Activated T-cell treated with anti-CD3 and anti-CD28 coated beads for 48 hours (primary cell): ENCODE data around the gene FLT1.

Source experiments
- DNase-seq: peaks from one replicate; pipeline ENCODE4 v3.0.0-alpha.2; 2020; ENCODE audit warnings: low read depth

The FLT1 gene

DNA sequence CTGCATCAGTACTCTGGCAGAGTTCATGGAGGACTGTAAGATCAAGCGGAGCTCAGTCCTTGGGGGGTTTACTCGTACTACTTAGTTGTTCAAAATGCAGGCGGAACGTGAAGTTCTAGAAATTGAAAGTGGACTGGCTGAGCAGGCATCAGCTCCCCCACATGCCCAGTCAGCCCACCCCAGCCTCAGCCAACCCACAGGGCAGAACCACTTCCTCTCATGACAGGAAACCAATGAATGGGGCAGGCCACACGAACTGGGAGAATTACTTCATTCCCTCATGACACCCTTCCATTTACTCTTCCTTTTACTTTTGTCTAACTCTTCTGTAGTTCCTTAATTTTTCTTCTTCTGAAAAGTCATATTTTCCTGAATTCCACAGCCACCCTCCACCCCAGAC lies 71.9 kb downstream of the FLT1 start:
- peak; percentile 11 for DNase-seq

DNA sequence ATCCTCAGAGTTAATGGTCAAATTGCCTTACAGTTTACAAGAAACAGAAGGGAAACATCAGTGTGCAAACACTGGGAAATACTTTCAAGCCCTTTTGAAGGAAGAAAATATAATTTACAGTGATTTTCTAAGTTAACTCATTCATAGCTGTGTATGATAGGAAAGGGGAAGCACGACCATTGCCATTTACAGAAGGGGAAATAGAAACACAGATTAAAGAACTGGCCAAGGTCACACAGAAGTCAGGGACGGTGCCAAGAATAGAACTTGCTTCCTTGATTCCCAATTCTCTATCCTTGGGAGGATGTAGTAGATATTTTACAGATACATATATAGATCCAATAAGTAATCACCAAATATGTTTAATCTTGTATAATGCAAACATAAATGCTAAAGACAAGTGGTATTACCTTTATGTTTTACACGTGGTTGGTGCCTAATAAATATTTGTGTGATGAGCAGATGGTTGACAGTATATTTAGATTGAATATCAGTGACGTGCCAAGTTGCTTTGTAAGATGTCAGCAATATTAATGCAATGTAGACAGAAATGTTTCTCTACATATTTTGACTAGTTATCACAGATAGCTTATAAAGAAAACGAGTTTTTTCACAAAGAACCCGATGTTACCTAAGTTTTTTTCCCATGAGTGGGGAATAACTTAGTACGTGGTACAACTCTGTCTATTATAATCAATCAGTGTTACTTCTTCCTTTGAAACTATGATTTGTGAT lies 73.1 kb downstream of the FLT1 start:
- no peak for DNase-seq

DNA sequence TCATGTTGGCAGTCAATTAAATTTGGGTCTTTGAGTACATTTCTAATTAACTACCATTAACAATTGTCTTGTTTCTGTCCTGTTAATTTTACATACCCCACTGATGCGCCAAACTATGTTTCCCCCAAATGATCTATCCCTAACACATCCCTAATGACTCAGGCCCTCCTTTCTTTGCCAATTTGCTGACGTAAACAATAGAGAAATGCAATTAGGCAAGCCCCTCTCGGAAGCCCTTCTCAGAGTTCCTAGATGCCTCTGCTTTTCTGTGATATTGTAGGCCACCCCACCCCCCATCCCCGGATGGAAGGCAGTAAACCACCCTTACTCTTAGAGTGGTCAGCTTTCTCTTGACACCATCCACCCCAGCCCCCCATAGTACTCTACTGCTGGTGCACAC lies 74.2 kb downstream of the FLT1 start:
- DNase-seq: no peak

DNA sequence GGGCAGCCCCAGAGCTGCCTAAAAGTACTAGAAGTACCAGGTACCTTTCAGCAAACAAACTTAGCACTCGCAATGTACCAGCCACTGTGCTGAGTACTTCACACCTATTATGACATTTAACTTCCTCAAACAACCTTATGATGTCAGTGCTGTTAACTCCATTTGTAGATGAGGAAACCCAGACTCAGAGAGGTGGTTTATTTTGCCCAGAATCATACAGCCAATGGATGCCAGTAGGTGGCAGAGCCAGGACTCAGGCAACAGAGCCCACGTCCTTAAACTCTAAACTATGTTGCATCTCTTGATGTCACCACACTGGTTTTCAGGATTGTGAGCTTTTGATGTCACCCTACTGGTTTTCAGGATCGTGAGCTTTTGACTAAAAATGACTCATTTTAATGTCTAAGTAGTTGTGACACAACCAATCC lies 78.9 kb downstream of the FLT1 start:
- DNase-seq: no peak

DNA sequence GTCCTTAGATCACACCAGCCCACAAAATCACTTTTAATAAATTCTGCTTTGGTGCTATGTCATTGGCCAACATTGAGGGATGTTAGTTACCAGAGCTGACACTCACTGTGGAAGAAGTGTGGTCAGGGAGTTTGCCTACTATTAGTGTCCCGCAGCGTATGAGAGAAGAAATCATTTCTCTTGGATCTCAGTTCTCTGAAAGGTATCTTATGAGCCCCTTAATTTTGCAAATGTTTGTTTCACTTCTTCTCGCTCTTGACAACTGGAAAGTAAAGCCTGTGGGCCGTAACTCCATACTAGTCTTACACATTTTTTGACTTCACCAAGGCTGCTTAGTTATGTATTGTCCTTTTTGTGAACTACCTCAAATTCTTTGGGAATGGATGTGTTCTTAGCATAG lies 80.9 kb downstream of the FLT1 start:
- DNase-seq: no peak

DNA sequence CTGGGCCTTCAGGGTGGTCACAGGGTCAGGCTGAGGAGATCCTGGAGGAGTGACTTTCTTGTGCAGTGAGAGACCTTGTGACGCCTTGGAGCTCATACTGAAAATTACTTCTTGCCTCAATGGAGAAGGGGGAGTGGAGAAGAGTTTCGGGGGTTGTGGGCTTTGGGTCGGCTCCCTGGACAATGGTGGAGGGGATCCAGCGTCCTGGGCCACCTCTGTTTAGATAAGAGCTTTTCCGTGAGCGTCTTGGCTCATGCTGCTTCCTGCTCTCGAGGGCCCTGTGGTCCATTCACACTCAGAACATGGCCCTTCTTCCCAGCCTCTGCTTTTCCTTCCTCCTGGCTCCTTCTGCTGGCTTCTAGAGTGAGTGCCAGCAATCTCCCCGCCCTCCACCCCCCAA lies 81.9 kb downstream of the FLT1 start:
- no peak for DNase-seq

DNA sequence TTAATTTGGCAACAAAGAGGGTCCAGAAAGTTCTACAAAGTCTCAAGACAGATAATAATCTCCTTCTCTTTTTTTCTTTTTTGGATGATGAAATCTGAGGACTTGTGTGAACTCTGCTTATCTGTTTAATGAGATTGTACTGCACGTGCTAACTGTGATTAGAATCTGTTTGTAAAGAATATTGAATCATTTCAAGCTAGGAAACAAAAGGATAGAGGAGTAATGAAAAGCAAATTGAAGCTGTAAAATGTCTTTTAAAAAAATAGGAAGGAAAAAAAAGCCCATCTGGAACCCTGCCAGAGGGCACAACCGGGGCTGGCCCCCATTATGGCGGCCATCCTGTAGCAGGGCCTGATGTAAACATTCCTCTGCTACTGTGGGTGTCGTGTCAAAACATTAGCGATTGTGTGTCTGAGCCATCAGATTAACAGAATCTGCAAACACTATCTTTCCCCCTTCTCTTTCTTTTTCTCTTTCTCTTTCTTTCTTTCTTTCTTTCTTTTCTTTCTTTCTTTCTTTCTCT lies 83.0 kb downstream of the FLT1 start:
- DNase-seq: no peak

DNA sequence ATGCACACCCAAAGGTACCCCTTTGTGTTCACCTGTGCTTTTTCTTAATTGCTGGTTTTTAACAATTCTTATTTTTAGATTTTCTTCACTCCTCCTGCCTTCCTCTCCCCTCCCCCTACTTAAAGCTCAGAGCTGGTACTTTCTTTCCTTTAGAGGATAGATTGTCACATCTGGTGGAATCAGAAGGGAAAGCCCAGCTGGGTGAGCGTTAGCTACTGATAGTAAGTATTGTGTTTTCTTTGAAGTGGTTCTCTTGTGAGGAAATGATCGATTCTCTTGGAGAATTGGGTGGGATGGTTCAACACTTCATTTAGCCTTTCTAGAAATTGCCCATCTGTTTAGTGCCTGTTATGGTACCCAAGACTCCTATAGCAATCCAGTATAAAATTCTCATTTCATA lies 84.8 kb downstream of the FLT1 start:
- DNase-seq: no peak

DNA sequence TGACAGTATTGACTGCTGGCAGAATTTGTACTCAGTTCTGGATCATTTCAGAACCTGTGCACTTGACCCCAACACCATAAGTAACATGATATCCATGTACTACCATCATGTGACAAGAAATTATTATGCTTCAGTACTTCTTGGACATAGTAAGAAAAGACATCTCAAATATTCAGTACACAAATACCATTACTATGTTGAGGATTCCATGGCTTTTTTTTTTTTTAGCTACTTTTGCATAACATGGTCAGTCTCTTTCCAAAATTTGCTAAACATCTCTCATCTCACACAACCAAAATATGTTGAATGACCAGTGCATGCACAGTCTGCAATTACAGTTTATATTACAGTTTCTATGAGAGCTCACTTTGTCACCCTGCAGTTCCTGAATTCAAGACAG lies 85.3 kb downstream of the FLT1 start:
- no peak for DNase-seq

DNA sequence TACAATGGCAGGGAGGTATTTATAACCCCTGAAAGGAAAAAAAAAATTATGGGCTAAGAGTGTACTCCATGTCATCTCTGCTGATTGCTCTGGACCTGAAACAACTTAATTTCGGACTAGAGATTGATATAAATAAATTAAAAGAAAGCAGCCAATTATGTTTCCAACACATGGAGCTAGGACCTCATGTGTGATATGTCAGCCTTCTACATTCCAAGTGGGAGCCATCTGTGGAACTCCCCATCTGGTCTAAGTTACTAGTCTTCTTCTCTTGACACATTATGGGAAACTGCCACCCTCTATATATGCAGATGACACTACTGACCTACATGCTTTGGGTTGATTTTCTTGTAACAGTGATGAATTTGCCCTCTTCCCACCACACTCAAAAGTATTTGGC lies 86.1 kb downstream of the FLT1 start:
- no peak for DNase-seq

DNA sequence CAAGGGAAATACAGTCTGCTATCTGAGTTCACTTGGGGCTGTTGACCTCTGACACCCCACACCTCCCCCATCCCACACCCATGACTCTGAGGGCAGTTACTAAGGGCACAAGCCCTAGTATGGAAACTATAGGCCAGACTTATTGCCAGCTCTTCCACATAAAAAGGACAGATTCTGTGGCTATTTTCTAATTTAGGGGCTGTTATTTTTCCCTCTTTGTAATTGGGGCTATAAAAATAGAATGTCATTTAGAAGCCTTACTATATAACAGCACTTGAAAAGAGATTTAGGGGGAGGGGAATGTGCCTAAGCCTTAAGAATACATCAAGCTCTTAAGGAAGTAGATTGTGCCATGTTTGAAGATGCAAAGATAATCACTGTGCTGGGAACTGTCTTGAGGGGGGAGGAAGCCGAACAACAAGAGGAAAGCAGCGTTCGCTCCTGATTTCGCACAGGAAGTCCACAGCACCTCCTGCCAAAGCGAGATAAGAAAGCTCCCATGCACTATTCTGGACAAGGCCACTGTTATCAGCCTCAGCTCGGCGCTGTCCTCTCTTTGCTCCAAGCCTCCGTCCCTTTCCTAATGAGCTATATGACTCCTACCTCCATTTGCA lies 86.6 kb downstream of the FLT1 start:
- DNase-seq: no peak

DNA sequence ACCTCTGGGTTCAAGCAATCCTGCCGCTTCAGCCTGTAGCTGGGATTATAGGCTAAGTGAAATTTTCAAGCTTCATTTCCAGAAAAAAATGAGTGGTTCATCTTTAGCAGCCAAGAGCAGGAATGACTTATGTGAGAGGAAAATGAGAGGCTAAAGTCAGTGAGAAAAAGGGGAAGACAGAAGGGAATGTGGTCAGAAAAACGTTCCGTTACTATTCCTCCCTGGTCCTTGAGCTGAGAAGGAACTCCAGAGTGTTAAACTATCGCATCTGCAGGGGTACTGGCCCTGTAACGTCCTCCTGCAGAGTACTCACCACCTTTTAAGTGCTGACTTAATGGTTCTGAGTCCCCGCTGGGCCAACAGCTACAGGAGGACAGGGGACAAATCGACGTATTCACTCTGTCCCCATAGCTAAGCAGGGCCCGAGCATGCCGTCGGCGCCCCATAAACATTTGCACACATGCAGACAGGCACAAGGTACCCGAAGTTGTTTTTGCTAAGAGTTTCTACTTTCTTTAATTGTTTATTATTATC lies 88.1 kb downstream of the FLT1 start:
- DNase-seq: no peak

DNA sequence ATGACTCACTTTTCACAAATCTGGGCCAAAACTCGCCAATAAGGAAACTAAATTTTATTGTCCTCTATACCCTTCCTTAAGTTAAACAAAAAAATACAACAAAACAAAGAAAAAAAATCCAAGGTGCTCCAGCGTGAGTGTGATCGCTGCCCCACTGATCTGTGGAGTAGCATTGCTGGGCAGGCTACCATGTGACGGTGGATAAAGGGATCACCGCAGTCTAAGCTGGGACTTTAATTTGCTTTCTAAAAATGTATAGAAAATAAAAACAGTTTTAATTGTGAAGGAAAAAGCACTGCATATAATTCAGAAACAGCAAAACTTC lies 92.9 kb downstream of the FLT1 start:
- DNase-seq: no peak

DNA sequence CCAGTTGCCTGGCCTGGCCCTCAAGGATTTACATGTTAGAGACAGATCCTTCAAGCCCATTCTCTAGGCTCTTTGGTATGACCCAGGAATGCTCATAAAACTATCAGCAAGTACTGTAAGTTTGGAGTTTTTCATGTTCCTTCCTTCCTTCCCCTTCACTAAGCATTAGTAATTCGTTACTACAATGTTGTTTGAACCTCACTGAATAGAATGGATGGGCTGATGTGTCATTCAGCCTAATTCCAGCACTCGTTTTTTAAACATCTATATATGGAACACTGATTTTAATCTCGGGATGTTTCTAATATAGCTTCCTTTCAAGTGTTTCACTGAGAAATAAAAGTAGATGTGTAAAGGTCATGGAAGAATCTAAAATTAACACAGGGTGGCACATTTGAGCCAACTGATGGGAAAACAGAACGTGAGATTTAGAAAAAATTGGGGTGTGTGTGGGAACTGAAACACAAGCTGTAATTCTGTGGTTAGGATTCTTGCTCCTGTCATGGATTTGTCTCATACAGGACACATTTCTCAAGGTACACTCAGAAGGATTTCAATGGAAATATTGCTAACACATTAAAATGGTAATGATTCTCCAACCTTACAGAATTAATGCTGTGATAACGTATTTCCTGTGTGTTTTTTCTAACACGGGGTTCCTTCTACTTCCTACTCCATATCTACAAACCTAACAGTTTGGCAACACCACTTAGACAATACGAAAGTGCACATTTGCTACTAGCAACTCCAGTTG lies 93.4 kb downstream of the FLT1 start:
- no peak for DNase-seq

DNA sequence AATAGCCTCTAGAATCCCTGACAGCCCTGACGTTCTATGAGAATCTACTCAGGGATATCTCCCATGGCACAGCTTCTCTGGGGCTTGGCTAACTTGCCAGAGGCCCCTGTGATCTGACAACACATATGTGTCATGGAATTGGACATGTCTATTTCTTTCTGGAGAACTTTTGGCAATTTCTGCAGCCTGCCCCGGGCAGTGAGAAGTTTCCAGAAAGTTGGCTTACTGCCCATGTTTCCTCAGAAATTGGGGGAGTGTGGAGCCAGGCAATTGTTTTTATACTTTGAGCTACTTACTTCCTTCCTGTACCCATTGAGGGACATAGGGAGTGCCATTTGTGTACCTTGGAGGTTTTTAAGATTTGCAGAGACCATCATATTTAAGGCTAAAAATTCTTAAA lies 98.9 kb downstream of the FLT1 start:
- no peak for DNase-seq

DNA sequence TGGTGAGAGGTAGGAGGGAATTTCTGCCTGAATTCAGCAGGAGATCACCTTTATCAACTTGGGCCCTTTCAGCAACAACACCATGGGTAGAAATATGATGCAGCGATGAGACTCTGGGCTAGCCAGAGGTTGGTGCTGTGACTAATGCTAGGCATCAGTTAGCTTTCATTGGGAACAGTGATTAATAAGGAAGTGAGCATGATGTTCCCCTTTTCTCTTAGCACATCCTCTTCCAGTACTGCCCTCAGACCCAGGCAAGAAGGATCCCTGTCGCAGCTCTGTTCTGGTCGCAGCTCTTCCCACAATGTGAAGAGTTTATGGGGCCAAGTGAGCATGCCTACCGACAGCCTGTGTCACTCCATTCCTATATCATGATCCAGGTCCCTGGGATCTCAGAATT lies 100.5 kb downstream of the FLT1 start:
- no peak for DNase-seq

DNA sequence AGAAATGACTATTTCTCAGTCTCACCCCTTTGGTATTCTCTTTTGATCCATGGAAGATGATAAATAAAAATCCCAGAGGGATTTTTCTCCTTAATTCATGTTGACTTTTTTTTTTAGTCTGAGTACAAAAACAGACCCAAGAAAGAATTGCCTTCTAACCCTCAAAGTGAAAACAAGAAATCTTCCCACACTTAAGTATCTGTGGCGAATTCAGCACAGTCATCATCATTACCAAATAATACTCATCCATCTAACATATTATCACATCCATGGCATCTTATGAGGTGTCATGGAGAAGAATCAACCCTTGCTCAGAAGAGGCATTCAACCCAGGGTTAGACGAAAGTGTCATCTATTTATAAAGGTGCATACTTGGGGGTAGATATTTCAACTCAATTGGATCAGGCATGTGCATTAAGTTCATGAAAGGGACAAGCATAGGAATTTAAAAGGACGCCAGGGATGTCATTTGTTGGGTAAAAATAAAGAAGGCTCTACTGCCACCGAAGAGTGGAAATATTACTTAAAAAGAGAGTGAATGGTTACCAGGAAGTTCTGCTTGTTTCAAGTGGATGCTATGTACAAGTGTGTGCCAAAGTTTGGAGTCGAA lies 101.9 kb downstream of the FLT1 start:
- no peak for DNase-seq

DNA sequence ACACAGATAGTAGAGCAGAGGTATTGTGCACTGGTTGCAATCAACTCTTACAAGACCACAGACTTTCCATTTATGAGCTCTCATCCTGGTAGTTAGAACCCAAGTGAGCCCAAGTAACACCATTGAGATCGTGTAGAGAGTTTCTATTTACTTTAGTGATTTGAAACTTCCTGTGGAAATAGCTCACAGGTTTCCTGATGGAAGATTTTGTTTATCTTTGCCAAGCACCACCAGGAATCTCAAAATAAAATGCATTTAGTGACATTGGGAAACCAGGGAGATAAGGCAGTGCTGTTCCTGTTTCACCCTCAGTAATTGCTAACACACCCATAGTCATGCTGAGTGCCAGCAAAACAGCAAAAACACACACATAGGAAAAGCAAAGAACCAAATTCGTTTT lies 102.5 kb downstream of the FLT1 start:
- no peak for DNase-seq

DNA sequence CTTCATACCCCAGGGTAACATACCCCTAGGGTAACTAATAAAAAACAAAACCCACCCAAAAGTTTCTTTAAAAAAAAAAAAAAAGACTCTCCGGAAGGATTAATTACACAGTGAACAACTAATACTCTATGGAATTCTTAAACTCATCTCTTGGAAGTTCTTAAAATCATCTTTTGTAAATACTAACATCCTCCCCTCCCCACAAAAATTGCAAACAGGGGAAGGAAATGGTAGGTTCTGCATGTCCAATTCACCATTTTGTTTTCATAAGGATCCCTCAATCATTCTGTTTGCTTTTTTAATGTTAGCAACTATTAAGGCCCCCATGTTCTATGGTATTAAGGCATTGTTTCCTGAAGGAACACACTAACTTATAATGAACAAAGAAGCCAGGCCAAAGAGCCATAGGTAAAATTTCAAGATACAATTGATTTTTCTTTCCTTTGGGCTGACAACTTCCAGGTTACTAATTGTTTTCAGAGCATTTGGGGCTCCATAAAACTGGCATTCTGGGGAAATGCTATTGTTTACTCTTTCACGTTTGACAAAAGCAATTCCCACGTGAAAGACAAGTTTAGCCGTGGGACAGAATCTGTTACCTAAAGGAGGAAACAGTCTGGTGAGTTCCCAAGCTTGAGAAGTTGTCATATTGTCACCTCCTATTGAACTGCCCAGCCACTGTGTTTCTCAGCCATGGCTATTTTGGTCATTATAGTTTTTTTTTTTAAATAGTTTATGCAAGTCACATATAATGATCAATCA lies 107.0 kb downstream of the FLT1 start:
- DNase-seq: no peak

DNA sequence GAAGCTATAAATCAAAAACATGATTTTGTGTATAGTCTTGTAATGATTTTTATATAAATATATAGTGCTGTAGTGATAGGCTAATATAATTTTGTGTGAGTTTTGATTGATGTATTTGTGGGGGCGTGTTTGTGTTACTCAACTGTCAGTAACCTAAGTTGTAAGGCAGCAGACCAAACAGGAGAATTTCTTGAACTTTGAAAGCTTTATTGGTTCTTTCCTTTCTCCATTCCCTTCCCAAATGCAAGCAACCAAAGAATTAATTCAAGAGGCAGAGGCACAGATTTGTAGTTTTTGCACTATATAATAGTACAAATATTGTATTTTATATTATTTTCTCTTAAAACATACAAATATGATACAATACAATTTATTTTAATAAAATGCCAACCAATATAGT lies 109.6 kb downstream of the FLT1 start:
- no peak for DNase-seq

DNA sequence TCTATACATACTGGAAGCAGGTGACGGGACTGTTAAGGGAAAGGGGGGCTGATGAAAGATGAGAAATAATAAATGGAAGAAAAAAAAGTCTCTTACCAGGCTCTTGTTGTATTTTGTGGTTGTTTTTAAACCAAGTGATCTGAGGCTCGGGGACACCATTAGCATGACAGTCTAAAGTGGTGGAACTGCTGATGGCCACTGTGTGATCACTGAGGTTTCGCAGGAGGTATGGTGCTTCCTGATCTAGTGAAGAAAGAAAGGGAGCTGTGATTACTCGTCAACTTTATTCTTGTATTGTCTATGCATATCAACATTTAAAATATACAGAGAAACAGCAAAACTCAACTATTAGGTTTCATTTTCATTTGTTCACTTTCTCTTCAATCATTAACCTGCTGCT lies 110.1 kb downstream of the FLT1 start:
- no peak for DNase-seq

DNA sequence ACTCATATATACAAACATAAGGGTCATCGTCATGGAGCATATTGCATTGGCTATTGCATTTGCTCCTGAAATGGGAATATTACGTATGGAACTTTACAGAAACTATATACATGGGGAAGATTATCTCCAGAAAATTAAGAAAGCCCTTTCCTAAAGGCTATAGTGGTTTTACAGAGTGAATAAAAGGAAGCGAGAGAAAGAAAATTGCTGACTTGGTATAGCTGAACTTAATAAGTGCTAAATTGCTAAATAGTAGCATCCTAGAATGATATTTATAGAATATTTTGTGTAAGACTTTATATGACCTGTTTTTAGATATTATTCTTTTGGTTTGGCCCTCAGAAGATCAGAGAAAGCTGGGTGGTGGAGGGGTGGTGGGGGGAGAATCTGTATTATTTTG lies 114.6 kb downstream of the FLT1 start:
- no peak for DNase-seq
